Endothelial cell (in vitro differentiated cells): ENCODE results near the gene TSC1. TPM values are rescaled to one million over a fixed set of nuclear protein-coding genes. Genes with fewer than 3 reads are reported as not detected.

Experiments
- DNase-seq: peaks from one replicate; pipeline ENCODE4 v3.0.0; 2021; ENCODE audit warnings: low spot score
- H3K27ac Mint-ChIP-seq: one replicate; pipeline ENCODE4 v1.8.0; 2021; ENCODE audit warnings: mixed read lengths, inconsistent platforms; ENCODE audit not compliant: unreplicated experiment
- H3K27me3 Mint-ChIP-seq: one replicate; pipeline ENCODE4 v1.8.0; 2021; ENCODE audit warnings: mild to moderate bottlenecking, moderate library complexity, mixed read lengths, inconsistent platforms; ENCODE audit not compliant: unreplicated experiment
- H3K36me3 Mint-ChIP-seq: one replicate; pipeline ENCODE4 v1.8.0; 2021; ENCODE audit warnings: mild to moderate bottlenecking, low read depth, mixed read lengths, inconsistent platforms; ENCODE audit not compliant: unreplicated experiment
- H3K4me1 Mint-ChIP-seq: one replicate; pipeline ENCODE4 v1.8.0; 2021; ENCODE audit warnings: mild to moderate bottlenecking, mixed read lengths, inconsistent platforms; ENCODE audit not compliant: unreplicated experiment
- H3K4me3 Mint-ChIP-seq: one replicate; pipeline ENCODE4 v1.8.0; 2021; ENCODE audit warnings: mild to moderate bottlenecking, mixed read lengths, inconsistent platforms; ENCODE audit not compliant: unreplicated experiment
- H3K9me3 Mint-ChIP-seq: one replicate; pipeline ENCODE4 v1.8.0; 2021; ENCODE audit warnings: mixed read lengths, inconsistent platforms; ENCODE audit not compliant: unreplicated experiment
- total RNA-seq: library from RNA; stranded (reverse); fragmentation: NEBNext Ultra II Directional; extraction: Animal tissue kit (Norgen Biotek cat#: 25700); gene quantifications from one replicate; pipeline ENCODE4 v1.2.1, GENCODE V29; 2021; ENCODE audit not compliant: unreplicated experiment
- TF ChIP-seq, protein P1 (sequence below): fragments of 200-600 bp; sonication (generic); IDR thresholded peaks from one replicate; pipeline ENCODE4 v1.5.0; 2021; ENCODE audit warnings: antibody characterized with exemption; ENCODE audit not compliant: unreplicated experiment

Gene TSC1
- total RNA-seq, 1 donor from 2014 or later = 65.3 TPM

DNA sequence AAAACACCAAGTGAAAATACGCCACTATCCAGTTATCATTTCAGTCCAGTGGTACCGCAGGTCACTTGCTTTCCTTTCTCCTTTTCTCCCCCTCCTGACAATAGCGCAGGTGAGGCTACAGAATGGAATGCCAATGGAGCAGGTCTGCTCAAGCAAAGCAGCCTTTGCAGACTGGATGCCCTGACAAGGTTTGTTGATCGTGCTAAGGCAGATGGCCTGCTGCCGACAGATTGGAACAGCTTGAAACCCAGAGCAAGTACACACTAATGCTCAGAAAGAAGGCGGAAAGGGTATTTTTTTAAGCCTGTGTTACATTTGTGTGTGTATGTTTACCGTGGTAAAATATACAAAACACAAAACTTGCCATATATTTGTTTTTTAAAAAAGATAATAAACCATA is 46.4 kb downstream of the TSC1 start:
- Mint-ChIP-seq H3K4me1 (peaks cover 4% of the 10 kb centered on the region), H3K9me3 (no peaks in the 10 kb centered on the region), H3K27me3 (peaks cover 2% of the 10 kb centered on the region), H3K27ac (no peak overlapping the region), H3K36me3 (peaks cover 56% of the 10 kb centered on the region), H3K4me3 (no peak overlapping the region)
- DNase-seq = no peak
- TF ChIP-seq, protein P1, sequence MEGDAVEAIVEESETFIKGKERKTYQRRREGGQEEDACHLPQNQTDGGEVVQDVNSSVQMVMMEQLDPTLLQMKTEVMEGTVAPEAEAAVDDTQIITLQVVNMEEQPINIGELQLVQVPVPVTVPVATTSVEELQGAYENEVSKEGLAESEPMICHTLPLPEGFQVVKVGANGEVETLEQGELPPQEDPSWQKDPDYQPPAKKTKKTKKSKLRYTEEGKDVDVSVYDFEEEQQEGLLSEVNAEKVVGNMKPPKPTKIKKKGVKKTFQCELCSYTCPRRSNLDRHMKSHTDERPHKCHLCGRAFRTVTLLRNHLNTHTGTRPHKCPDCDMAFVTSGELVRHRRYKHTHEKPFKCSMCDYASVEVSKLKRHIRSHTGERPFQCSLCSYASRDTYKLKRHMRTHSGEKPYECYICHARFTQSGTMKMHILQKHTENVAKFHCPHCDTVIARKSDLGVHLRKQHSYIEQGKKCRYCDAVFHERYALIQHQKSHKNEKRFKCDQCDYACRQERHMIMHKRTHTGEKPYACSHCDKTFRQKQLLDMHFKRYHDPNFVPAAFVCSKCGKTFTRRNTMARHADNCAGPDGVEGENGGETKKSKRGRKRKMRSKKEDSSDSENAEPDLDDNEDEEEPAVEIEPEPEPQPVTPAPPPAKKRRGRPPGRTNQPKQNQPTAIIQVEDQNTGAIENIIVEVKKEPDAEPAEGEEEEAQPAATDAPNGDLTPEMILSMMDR = no peak

DNA sequence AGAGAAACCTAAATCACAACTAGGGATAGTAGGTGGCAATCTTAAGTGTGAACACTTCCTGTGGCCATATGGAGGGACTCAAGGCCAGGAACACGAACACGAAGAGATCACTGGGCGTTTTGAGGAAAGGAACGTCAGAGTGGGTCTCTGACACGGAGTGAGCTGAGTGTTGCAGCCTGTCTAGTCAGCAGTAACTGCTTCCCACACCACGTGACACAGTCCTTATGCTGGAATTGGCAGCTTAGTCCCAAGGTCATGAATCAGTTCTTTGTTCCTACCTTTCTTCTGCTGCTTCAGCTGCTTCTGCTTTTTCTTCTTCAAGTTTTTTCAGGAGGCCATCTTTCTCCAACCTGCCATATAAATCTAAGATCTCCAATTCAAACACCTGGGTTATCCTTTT is 47.5 kb downstream of the TSC1 start:
- peaks cover 2% of the 10 kb centered on the region for H3K27me3 Mint-ChIP-seq
- peaks cover 57% of the 10 kb centered on the region for H3K36me3 Mint-ChIP-seq
- DNase-seq = no peak
- no peak overlapping the region for H3K27ac Mint-ChIP-seq
- TF ChIP-seq, protein P1 = no peak
- H3K4me3 Mint-ChIP-seq = peak overlapping the region; percentile 5
- H3K4me1 Mint-ChIP-seq = peaks cover 4% of the 10 kb centered on the region
- no peaks in the 10 kb centered on the region for H3K9me3 Mint-ChIP-seq

DNA sequence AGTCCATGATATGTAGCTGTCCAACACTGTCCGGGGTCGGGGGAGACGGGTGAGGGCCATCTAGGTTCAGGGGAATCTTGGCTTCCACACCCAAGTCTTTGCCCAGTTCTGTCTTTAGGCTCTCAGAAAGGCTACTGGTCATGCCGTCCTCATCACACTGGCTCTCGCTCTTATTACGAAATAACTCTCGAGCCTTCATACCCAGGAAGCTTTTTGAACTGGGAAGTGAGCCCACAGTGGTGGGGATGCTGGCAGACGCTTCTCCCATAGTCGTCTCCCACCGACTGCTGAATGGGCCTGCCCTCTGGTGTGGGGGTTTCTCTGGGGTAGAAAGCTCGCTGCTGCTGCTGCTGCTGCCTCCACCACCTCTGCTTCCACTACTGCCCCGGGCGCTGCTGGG is 48.2 kb downstream of the TSC1 start:
- Mint-ChIP-seq H3K36me3 (peaks cover 52% of the 10 kb centered on the region), H3K27ac (no peak overlapping the region), H3K4me1 (peaks cover 4% of the 10 kb centered on the region), H3K4me3 (no peak overlapping the region), H3K9me3 (no peaks in the 10 kb centered on the region), H3K27me3 (peaks cover 2% of the 10 kb centered on the region)
- DNase-seq = no peak
- TF ChIP-seq, protein P1 = no peak

DNA sequence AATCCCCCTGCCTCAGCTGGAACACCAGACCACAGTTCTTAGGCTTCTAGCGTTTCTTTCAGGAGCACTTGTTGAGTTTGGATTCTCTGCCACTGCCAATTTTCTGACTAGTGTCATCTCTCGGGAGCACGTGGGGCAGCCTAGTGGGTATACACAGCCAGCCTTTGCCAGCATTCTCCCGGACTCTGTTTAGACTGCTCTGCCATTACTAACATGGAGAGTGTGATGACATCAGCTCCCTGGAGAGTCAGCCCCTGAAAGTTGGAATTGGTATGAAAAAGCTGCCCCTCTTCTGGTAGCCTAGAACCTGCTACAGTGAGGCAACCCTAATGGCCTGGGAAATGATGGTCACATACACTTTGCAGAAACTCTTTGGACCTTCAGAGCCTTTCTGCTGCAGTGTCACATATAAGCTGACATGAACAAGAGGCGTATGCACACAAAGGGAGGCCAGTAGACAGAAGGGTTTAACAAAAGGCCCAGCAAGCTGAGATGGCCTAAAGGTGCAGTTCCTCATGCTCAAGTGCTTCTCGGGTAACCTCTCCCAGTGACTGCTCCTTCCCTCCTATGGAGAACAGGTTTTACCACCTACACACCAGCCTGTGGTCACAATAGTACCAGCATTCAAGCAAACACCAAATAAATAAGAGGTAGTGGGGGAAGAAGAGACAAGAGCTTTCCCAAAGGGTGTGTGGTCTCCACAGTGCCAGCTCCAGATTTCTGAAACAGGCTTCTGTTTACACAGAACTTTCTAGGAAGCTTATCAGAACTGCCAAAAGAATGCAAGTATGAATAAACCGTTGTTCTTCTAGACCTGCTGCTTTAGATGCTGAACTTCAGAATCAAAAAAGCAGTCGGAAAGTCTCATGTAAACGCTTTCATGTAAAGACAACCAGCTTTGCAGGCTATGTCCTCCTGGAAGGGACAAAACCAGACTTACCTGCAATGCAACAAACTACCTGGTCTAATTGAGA is 49.3 kb downstream of the TSC1 start:
- TF ChIP-seq, protein P1 = no peak
- peaks cover 4% of the 10 kb centered on the region for H3K4me1 Mint-ChIP-seq
- peak overlapping the region; percentile 5 for H3K4me3 Mint-ChIP-seq
- no peak for DNase-seq
- no peaks in the 10 kb centered on the region for H3K9me3 Mint-ChIP-seq
- peaks cover 44% of the 10 kb centered on the region for H3K36me3 Mint-ChIP-seq
- H3K27me3 Mint-ChIP-seq = peaks cover 4% of the 10 kb centered on the region
- H3K27ac Mint-ChIP-seq = no peak overlapping the region

DNA sequence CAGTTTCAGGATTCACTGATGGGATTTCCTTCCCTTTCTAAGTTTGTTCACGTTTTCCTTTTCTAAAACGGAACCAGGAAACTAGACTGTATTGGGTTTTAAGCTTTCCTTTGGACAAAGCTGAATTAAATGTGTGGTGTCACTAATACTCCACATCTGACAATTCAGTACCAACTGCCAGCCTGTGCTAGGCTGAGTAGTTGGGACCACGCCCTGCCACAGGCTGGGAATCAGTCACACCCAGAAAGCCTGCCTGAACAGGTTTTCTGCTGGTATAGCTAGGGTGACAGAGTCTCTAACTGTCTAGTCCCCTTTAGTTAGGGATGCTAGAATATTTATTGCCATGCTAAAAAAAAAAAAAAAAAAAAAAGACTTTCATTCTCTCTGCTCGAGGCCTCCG is 50.1 kb downstream of the TSC1 start:
- no peak overlapping the region for H3K27ac Mint-ChIP-seq
- H3K27me3 Mint-ChIP-seq = peaks cover 4% of the 10 kb centered on the region
- no peaks in the 10 kb centered on the region for H3K9me3 Mint-ChIP-seq
- peaks cover 4% of the 10 kb centered on the region for H3K4me1 Mint-ChIP-seq
- no peak for DNase-seq
- TF ChIP-seq, protein P1 = no peak
- peaks cover 44% of the 10 kb centered on the region for H3K36me3 Mint-ChIP-seq
- no peak overlapping the region for H3K4me3 Mint-ChIP-seq
